ENCODE results near the gene DCHS2. TPM values are rescaled to one million over a fixed set of nuclear protein-coding genes. Genes with fewer than 3 reads are reported as not detected.

Gene DCHS2
- total and polyA plus RNA-seq, 2 of the 8 experiments (the other 6 are each of a cell fraction or from before 2014, with no cell fraction given): 0.54 to 2.6 TPM

DNA sequence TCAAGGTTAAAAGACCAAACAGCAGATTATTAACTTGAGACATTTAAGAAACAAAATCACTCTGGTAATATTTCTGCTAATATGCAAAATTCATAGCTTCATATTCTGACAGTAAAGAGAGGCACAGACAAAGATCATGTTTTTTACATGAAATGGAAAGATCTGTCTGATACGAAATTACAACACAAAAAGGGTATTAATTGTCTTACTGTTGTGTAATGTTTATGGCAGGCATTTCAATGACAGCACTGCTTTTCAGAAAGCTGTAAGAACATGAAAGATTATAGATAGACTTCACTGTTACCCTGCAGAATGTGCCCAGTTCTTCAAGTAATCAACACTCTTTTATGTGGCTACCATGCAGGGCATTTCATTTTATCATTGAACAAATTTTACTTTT lies 15.4 kb downstream of the DCHS2 start:
- 96% methylated on average over 1 of the region's 1 CpG; no CpG with 5 or more reads in 1 of the 2 experiments for whole genome bisulfite sequencing, 2 experiments (ENCODE audit: extremely low coverage in 1 of 2, insufficient coverage in 1 of 2, insufficient read length in 1 of 2, insufficient replicate concordance in 2 of 2, low coverage in 1 of 2, low lambda C conversion rate in 2 of 2, missing lambda C conversion rate in 1 of 2)

More for the DNA sequence above, 15.4 kb downstream of the DCHS2 start:
- TF ChIP-seq SIRT6 (IDR thresholded peaks at IDR 0.05; ENCODE audit: low read length) (no peak), CBX5 (IDR thresholded peaks at IDR 0.05; ENCODE audit: low read depth, low read length) (no peak), TCF12 (IDR thresholded peaks at IDR 0.05; ENCODE audit: low read depth, low read length) (no peak), RXRA (IDR thresholded peaks at IDR 0.05; ENCODE audit: insufficient read depth, low read depth, low read length) (no peak), CBX8 (IDR thresholded peaks at IDR 0.05; ENCODE audit: borderline replicate concordance, low read depth, low read length) (no peak), TAF7 (optimal IDR thresholded peaks at IDR 0.05; ENCODE audit: borderline replicate concordance, low read depth, low read length) (no peak), EZH2 (IDR thresholded peaks at IDR 0.05; ENCODE audit: low read depth, low read length, severe bottlenecking) (no peak), POLR2A (IDR thresholded peaks at IDR 0.05; ENCODE audit: control extremely low read depth in 1 of 2, low read depth in 2 of 2, low read length in 2 of 2) (no peak), ASH2L (IDR thresholded peaks at IDR 0.05; ENCODE audit: low read length) (no peak), RFX5 (IDR thresholded peaks at IDR 0.05; ENCODE audit: borderline replicate concordance, low read depth, low read length) (no peak), KDM4A (IDR thresholded peaks at IDR 0.05; ENCODE audit: low read depth, low read length, severe bottlenecking) (no peak), GTF2F1 (IDR thresholded peaks at IDR 0.05; ENCODE audit: borderline replicate concordance, low read depth, low read length) (no peak), GABPA (IDR thresholded peaks at IDR 0.05; ENCODE audit: borderline replicate concordance, insufficient read depth, low read length) (no peak), RBBP5 (IDR thresholded peaks at IDR 0.05; ENCODE audit: borderline replicate concordance, low read depth, low read length) (no peak)
- TF ChIP-seq, protein P1, sequence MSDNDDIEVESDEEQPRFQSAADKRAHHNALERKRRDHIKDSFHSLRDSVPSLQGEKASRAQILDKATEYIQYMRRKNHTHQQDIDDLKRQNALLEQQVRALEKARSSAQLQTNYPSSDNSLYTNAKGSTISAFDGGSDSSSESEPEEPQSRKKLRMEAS (IDR thresholded peaks at IDR 0.05): no peak
- no peaks in the 10 kb centered on the region for H3K23me2 ChIP-seq (ENCODE audit: low read depth, low read length)
- no peak overlapping the region for H4K5ac ChIP-seq (ENCODE audit: insufficient read length, low read depth, low read length)
- FAIRE-seq: no peak
- H2BK120ac ChIP-seq (replicated peaks; ENCODE audit: low read depth, low read length): no peak overlapping the region
- DNase-seq (ENCODE audit: low read depth in 1 of 2, low spot score in 2 of 2): no peak
- CTCF ChIA-PET (ENCODE audit: partially characterized antibody): interaction anchor here (1.1 kb wide), 1 partner anchor 8 kb away, joined by 3 read pairs; no protein-coding TSS in a partner anchor
- H3K27ac ChIP-seq (ENCODE audit: low read depth, low read length): no peak overlapping the region
- H3K14ac ChIP-seq (ENCODE audit: insufficient read length): no peak overlapping the region
- no peaks in the 10 kb centered on the region for H4K20me1 ChIP-seq (replicated peaks in 1 of 2; ENCODE audit: control insufficient read depth in 1 of 2, insufficient read depth in 2 of 2, low read length in 2 of 2)
- no peaks in the 10 kb centered on the region for H3K4me1 ChIP-seq (replicated peaks in 1 of 4; ENCODE audit: control insufficient read depth in 3 of 4, insufficient read depth in 4 of 4, low read length in 3 of 4)
- no peak overlapping the region for H4K91ac ChIP-seq (replicated peaks; ENCODE audit: insufficient read length, low read length)
- no peak overlapping the region for H2AK5ac ChIP-seq (ENCODE audit: low read depth, low read length)
- H3K56ac ChIP-seq (replicated peaks; ENCODE audit: insufficient read length, low read depth, low read length): no peak overlapping the region
- H3K4me3 ChIP-seq (ENCODE audit: extremely low read depth in 1 of 4, insufficient read depth in 2 of 4, low read depth in 3 of 4, low read length in 4 of 4): no peak overlapping the region
- no peaks in the 10 kb centered on the region for H3K36me3 ChIP-seq (ENCODE audit: control insufficient read depth in 2 of 4, insufficient read depth in 4 of 4, low read length in 3 of 4)
- H3K79me2 ChIP-seq (ENCODE audit: control insufficient read depth in 1 of 2, insufficient read depth in 2 of 2, low read length in 2 of 2): no peaks in the 10 kb centered on the region
- H3K4me2 ChIP-seq (ENCODE audit: insufficient read depth in 1 of 2, low read depth in 2 of 2, low read length in 2 of 2): no peak overlapping the region
- POLR2A ChIA-PET (ENCODE audit: partially characterized antibody): no interaction called here
- H2BK5ac ChIP-seq (ENCODE audit: low read depth, low read length): no peak overlapping the region
- no peak overlapping the region for H2BK12ac ChIP-seq (ENCODE audit: low read depth, low read length)
- no peaks in the 10 kb centered on the region for H3K9me3 ChIP-seq (ENCODE audit: insufficient read depth in 2 of 2, low read depth in 1 of 2, low read length in 1 of 2)
- H3K9ac ChIP-seq (replicated peaks in 1 of 4; ENCODE audit: extremely low read depth in 1 of 4, low read depth in 3 of 4, low read length in 3 of 4): no peak overlapping the region
- no peaks in the 10 kb centered on the region for H3K27me3 ChIP-seq (replicated peaks in 1 of 4; ENCODE audit: control insufficient read depth in 3 of 4, extremely low read depth in 1 of 4, insufficient read depth in 3 of 4, low read length in 3 of 4)
- H2BK15ac ChIP-seq (ENCODE audit: low read length): no peak overlapping the region
- no peak overlapping the region for H4K8ac ChIP-seq (ENCODE audit: extremely low read depth, insufficient read depth, low read length)
- H2AFZ ChIP-seq (ENCODE audit: low read length): no peak overlapping the region
- H3K79me1 ChIP-seq (ENCODE audit: low read depth, low read length): no peaks in the 10 kb centered on the region
- no peak overlapping the region for H3K4ac ChIP-seq (replicated peaks; ENCODE audit: insufficient read length, low read depth, low read length)
- no peak overlapping the region for H3K18ac ChIP-seq (ENCODE audit: extremely low read depth, low read length)
- H3K23ac ChIP-seq (ENCODE audit: insufficient read length): no peak overlapping the region
- no peak overlapping the region for H2BK20ac ChIP-seq (ENCODE audit: low read length)

Measured in H1 (cell line).